Muscle layer of duodenum (tissue), 2 donors: ENCODE data around the gene CHST12.

Experiments used
- H3K27ac ChIP-seq: one replicate; pipeline ENCODE4 v1.7.0; 2013; ENCODE audit warnings: mild to moderate bottlenecking, low read length
- H3K27me3 ChIP-seq: one replicate; pipeline ENCODE4 v1.7.0; 2013; ENCODE audit warnings: low read depth, mild to moderate bottlenecking, control low read depth, low read length
- H3K36me3 ChIP-seq, 2 donors: one replicate each; pipeline ENCODE4 v1.7.0; 2013; ENCODE audit warnings: low read length in 2 of 2, control low read depth in 1 of 2, mild to moderate bottlenecking in 1 of 2; ENCODE audit not compliant: insufficient read depth in 2 of 2, control insufficient read depth in 1 of 2
- H3K4me1 ChIP-seq, 2 donors: one replicate each; pipeline ENCODE4 v1.7.0; 2013; ENCODE audit warnings: low read length in 2 of 2, mild to moderate bottlenecking in 2 of 2, control low read depth in 1 of 2, moderate library complexity in 1 of 2; ENCODE audit not compliant: insufficient read depth in 2 of 2, control insufficient read depth in 1 of 2
- H3K4me3 ChIP-seq, 2 donors: one replicate each; pipeline ENCODE4 v1.7.0; 2013; ENCODE audit warnings: low read length in 2 of 2, low read depth in 1 of 2, mild to moderate bottlenecking in 1 of 2
- H3K9me3 ChIP-seq, 2 donors: one replicate each; pipeline ENCODE4 v1.7.0; 2013; ENCODE audit warnings: low read length in 2 of 2, control low read depth in 1 of 2, mild to moderate bottlenecking in 1 of 2; ENCODE audit not compliant: control insufficient read depth in 1 of 2
- donor health status: healthy.

The CHST12 gene

GRCh38 chr7:2438775-2439174 is 35.4 kb downstream of the CHST12 start:
- Histone ChIP-seq H3K4me3 (no peak overlapping the region), H3K9me3 (no peaks in the 10 kb centered on the region), H3K27ac (no peak overlapping the region), H3K36me3 (peaks cover 3 to 32% of the 10 kb centered on the region in 2 donors), H3K4me1 (no peaks in the 10 kb centered on the region), H3K27me3 (no peaks in the 10 kb centered on the region)

- no peaks in the 10 kb centered on the region for H3K9me3 ChIP-seq
- H3K27ac ChIP-seq, result no peak overlapping the region
- peaks cover 3 to 21% of the 10 kb centered on the region in 2 donors for H3K36me3 ChIP-seq
- H3K4me3 ChIP-seq, result no peak overlapping the region
- no peaks in the 10 kb centered on the region for H3K27me3 ChIP-seq
- peaks cover 0 to 5% of the 10 kb centered on the region in 2 donors for H3K4me1 ChIP-seq
Observed at GRCh38 chr7:2440608-2441245, 37.3 kb downstream of the CHST12 start.

GRCh38 chr7:2441430-2442058 is 38.1 kb downstream of the CHST12 start:
- Histone ChIP-seq H3K9me3 (no peaks in the 10 kb centered on the region), H3K4me1 (peaks cover 0 to 5% of the 10 kb centered on the region in 2 donors), H3K36me3 (peaks cover 3 to 16% of the 10 kb centered on the region in 2 donors), H3K27ac (no peak overlapping the region), H3K27me3 (no peaks in the 10 kb centered on the region), H3K4me3 (no peak overlapping the region)

- Histone ChIP-seq H3K4me1 (peaks cover 0 to 5% of the 10 kb centered on the region in 2 donors), H3K27ac (no peak overlapping the region)
Observed at GRCh38 chr7:2443491-2443890, 40.1 kb downstream of the CHST12 start.

GRCh38 chr7:2444476-2444875 is 41.1 kb downstream of the CHST12 start:
- H3K4me3 ChIP-seq, result no peak overlapping the region
- H3K27ac ChIP-seq, result peak overlapping the region; percentile 43
- no peaks in the 10 kb centered on the region for H3K9me3 ChIP-seq
- H3K27me3 ChIP-seq, result no peaks in the 10 kb centered on the region
- no peaks in the 10 kb centered on the region for H3K36me3 ChIP-seq
- H3K4me1 ChIP-seq, result peaks cover 0 to 5% of the 10 kb centered on the region in 2 donors

More at GRCh38 chr7:2443491-2443890, 40.1 kb downstream of the CHST12 start:
- H3K4me3 ChIP-seq, result no peak overlapping the region
- peaks cover 3 to 6% of the 10 kb centered on the region in 2 donors for H3K36me3 ChIP-seq
- no peaks in the 10 kb centered on the region for H3K27me3 ChIP-seq
- no peaks in the 10 kb centered on the region for H3K9me3 ChIP-seq

- Histone ChIP-seq H3K27ac (peak overlapping the region; percentile 43), H3K4me3 (no peak overlapping the region), H3K36me3 (no peaks in the 10 kb centered on the region), H3K9me3 (no peaks in the 10 kb centered on the region), H3K27me3 (no peaks in the 10 kb centered on the region), H3K4me1 (peaks cover 0 to 5% of the 10 kb centered on the region in 2 donors)
Observed at GRCh38 chr7:2445047-2445446, 41.6 kb downstream of the CHST12 start.

- no peak overlapping the region for H3K27ac ChIP-seq
- peaks cover 0 to 5% of the 10 kb centered on the region in 2 donors for H3K4me1 ChIP-seq
- no peak overlapping the region for H3K4me3 ChIP-seq
- H3K27me3 ChIP-seq, result no peaks in the 10 kb centered on the region
- H3K9me3 ChIP-seq, result no peaks in the 10 kb centered on the region
- H3K36me3 ChIP-seq, result no peaks in the 10 kb centered on the region
Observed at GRCh38 chr7:2445898-2446555, 42.6 kb downstream of the CHST12 start.

GRCh38 chr7:2446676-2447075 is 43.3 kb downstream of the CHST12 start:
- Histone ChIP-seq H3K9me3 (no peaks in the 10 kb centered on the region), H3K4me1 (peaks cover 0 to 12% of the 10 kb centered on the region in 2 donors), H3K27me3 (no peaks in the 10 kb centered on the region), H3K36me3 (no peaks in the 10 kb centered on the region), H3K27ac (no peak overlapping the region), H3K4me3 (no peak overlapping the region)

- Histone ChIP-seq H3K4me1 (peaks cover 0 to 12% of the 10 kb centered on the region in 2 donors), H3K27me3 (no peaks in the 10 kb centered on the region), H3K4me3 (no peak overlapping the region), H3K9me3 (no peaks in the 10 kb centered on the region), H3K27ac (no peak overlapping the region), H3K36me3 (no peaks in the 10 kb centered on the region)
Observed at GRCh38 chr7:2450198-2451107, 47.0 kb downstream of the CHST12 start.

GRCh38 chr7:2451171-2452073 is 48.0 kb downstream of the CHST12 start:
- Histone ChIP-seq H3K36me3 (no peaks in the 10 kb centered on the region), H3K4me3 (peak overlapping the region; percentile 50), H3K9me3 (no peaks in the 10 kb centered on the region), H3K4me1 (peaks cover 0 to 12% of the 10 kb centered on the region in 2 donors), H3K27ac (no peak overlapping the region), H3K27me3 (no peaks in the 10 kb centered on the region)
